Measurements from ENCODE around the gene LIN52. TPM values are rescaled to one million over a fixed set of nuclear protein-coding genes. Genes with fewer than 3 reads are reported as not detected.

Gene LIN52
- total RNA-seq = 6.1 and 6.9 TPM in 2 replicates

GRCh38 chr14:74084277-74085046, at the start of gene LIN52, which contains the start of gene ALDH6A1:
Gene LIN52 (plus strand): TSS chr14:74084956. CDS start chr14:74084975, 19 bp downstream.
Gene ALDH6A1 (minus strand): TSS chr14:74084453. CDS start chr14:74084394, 59 bp downstream.

DNA sequence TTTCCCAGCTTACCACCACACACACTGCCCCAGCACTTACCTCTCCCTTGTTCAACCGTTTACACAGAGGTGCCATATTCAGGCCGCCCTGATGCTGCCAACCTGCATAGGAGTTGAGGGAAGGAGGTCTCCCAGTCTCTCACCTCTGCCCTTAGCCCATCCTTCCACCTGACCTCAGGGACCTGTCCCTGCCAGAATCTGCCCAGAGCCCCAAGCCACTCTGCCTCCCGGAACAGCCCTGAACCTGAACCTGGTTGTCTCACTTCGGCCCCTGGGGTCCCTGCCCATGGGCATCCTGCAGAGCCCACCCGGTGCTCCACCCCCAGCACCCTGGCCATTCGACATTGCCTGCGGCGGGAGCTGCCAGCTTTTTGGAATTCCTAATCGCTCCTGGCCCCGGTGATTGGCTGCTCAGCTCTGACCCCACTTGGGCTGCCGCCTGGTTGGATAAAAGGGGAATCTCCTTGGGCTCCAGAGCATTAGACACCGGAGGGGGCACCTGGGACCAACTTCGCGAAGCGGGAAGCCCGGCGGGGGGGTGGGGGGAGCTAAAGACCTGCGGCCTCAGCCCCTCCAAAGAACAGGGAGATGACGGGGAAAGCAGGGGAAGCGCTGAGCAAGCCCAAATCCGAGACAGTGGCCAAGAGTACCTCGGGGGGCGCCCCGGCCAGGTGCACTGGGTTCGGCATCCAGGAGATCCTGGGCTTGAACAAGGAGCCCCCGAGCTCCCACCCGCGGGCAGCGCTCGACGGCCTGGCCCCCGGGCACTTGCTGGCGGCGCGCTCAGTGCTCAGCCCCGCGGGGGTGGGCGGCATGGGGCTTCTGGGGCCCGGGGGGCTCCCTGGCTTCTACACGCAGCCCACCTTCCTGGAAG, 154.5 kb downstream of the LIN52 start, which contains the start of gene VSX2:
Gene VSX2, plus strand, starts transcription at position 476 of the 874 bp plus-strand sequence. Its CDS starts 113 bp downstream, at position 589.

Small RNAs within 50 kb of the gene (small RNA-seq; reads per million reads assigned to genes)
- gene AC006349.1 (not detected), gene RN7SL530P (not detected)

Other genes starting within 250 kb of the LIN52 start
- 2.3 and 3.9 TPM in 2 replicates for gene PTGR2, start 233.1 kb upstream of the LIN52 start, total RNA-seq
- gene ZNF410, start 198.1 kb upstream of the LIN52 start, total RNA-seq = 52.9 and 62.5 TPM in 2 replicates
- 3.3 and 3.9 TPM in 2 replicates for gene FAM161B, start 134.9 kb upstream of the LIN52 start, total RNA-seq
- gene COQ6, start 134.7 kb upstream of the LIN52 start, total RNA-seq = 16.3 and 17.8 TPM in 2 replicates
- gene ENTPD5, start 65.7 kb upstream of the LIN52 start, total RNA-seq = 11.8 and 12.9 TPM in 2 replicates
- 1.6 and 2.6 TPM in 2 replicates for gene BBOF1, start 65.6 kb upstream of the LIN52 start, total RNA-seq
- 13.9 and 24.5 TPM in 2 replicates for gene ALDH6A1, start 503 bp upstream of the LIN52 start, total RNA-seq
- gene VSX2, start 154.5 kb downstream of the LIN52 start, total RNA-seq = not detected in 2 replicates
- gene ABCD4, start 218.0 kb downstream of the LIN52 start, total RNA-seq = 44.0 and 49.3 TPM in 2 replicates

Data from vein endothelial cell (primary cell).